Stimulated activated CD8-positive, alpha-beta memory T cell treated with anti-CD3 and anti-CD28 coated beads, Interleukin-4, amount 100 ng/mL, for 1 hour (primary cell): Measurements from ENCODE around the gene ROPN1L.
"Not testable (repeated sequence)": the region's sequence is repeated elsewhere in the genome, so short reads cannot be mapped to it uniquely, and the experiment has no call there.

ENCODE experiments used
- DNase-seq, 2 donors: peaks; one replicate each; pipeline ENCODE4 v3.0.0-alpha.2; 2020; ENCODE audit warnings: low read depth in 2 of 2, low spot score in 1 of 2

Gene ROPN1L

DNA sequence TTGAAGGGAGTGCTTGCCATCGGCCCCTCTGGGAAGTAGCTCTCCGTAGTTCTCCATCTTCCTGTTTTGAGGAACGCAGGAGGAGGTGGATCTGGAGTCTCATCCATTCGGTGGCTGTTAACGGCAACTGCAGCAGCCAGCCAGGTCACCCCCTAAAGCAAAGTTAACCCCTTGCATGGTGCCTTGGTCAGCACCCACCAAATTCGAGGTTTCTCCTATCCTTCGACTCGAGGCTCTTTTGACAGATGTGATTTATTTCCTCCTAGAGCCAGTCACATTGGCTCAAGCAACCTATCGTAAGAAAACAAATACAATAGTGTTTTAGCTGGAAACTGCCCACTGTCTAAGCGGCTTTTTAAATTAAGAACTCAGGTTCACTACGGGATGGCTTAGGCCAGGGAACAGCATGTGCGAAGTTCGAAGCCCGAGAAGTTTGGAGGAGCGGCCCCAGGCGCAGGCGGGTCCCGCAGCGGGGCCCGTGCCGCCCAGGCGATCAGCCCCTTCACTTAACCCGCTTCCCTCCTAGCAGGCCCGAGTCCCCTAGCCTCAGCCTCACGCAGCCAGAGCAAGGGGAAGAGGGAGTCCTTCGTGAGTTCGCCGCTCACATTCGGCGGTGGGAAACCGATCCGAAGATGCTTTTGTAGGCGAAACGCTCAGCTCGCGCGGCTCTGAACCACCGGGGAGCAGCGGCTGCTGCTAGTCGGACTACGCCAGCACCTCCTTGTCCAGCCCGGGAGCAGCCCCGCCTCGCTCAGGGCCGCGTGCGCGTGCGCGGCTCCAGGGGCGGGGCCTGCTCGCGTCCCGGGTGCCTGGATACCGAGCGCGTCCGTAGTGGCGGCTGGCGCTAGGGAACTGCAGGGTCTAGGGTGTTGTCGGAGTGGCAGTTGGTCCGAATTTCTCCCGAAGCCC is at the start of gene ROPN1L:
Gene ROPN1L, plus strand, starts transcription at position 797 of the 909 bp plus-strand sequence. CDS start 289 bp downstream, outside the sequence.
- DNase-seq, result peak; percentile 37 to 63

DNA sequence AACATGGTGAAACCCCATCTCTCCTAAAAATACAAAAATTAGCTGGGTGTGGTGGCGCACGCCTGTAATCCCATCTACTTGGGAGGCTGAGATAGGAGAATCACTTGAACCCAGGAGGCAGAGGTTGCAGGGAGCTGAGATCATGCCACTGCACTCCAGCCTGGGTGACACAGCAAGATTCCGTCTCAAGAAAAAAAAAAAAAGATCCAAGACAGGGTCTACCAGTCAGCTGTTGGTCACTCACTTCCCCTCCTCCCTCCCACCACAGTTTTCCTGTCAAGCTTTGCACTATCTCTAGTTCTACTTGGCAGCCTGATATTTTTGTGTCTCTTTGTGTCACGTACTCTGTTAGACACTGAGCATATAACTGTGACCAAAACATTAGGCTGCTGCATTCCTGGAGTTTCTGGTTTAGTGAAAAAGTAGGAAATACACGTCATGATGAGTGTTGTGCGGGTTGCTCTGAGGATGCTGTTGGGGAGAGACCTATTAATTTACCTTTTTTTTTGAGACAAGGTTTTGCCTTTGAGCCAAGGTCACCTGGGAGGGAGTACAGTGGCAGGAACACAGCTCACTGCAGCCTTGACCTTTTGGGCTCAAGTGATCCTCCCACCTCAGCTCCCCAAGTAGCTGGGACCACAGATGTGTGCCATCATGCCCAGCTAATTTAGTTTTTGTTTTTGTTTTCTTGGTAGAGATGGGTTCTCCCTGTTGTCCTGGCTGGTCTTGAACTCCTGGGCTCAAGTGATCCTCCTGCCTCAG is 48.9 kb upstream of the ROPN1L start:
- not testable (repeated sequence) for DNase-seq

DNA sequence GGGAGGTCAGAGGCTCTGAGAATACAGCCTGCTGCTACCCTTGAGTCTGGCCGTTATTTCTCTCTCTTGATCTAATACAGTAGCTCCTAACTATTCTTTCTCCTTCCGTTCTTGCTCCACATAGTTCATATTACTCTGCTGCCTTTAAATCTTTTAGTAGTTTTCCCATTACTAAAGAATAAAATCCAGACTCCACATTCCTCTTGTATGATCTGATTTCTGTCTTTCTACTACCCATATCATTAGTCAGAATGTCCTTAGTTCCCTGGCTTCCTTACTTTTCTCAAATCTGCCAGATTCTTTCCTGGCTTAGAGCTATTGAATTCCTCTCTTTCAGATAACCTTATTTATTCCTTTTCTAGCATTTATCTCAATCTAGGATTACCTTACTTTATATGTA is 48.2 kb upstream of the ROPN1L start:
- DNase-seq, result no peak

DNA sequence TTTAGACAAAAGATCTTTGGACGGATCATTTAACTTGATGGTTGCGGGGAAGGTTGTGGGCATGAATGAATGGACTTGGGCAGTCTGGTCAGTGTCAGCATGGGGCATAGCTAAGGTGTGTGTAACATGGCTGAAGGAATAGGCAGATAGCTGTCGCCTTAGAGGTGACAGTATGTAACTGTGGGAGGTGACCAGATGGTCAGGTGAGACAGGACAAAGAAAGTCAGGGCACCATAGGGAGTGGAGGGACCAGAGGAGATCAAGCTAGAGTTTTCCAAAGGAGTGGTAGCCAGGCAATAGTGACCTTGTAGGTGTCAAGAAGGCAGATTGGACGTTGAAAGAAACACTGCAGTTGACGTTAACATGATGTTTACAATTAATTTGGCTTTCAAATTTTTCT is 45.1 kb upstream of the ROPN1L start:
- DNase-seq, result no peak

DNA sequence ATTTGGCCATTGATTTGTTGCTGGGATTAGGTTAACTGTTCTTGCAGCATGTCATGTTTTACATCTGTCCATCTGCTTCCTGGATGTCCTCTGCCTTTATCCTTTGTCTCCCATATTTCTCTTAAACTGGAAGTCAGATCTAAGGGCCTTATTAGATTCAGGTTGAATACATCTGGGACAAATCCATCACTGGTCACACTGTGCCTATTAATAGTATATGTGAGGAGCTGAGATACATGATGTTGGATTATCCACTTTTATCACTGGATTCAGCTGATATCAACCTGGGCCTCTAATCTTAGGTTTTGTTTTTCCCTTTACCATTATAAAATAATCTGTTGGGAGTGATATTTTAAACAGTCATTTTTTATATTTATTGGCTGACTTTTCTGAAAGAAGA is 41.8 kb upstream of the ROPN1L start:
- DNase-seq, result no peak

DNA sequence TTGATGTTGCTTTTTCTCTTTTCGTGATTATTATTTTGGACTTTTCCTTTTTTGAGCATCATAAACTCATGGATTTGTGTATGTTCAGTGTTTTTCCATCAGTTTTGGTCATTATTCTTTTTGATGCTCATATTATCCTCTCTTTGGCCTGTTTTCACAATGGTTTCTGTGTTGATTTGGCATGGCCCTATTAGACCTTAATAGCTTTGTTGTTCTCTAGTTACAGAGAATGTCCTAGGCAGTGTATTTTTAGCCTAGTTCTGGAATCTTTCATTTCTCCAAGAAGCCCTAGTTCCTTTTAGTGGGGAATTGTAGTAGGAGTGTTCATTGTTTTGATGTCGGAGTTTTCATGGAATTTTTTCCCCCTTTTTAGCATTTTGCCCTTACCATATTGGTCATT is 41.3 kb upstream of the ROPN1L start:
- no peak for DNase-seq

DNA sequence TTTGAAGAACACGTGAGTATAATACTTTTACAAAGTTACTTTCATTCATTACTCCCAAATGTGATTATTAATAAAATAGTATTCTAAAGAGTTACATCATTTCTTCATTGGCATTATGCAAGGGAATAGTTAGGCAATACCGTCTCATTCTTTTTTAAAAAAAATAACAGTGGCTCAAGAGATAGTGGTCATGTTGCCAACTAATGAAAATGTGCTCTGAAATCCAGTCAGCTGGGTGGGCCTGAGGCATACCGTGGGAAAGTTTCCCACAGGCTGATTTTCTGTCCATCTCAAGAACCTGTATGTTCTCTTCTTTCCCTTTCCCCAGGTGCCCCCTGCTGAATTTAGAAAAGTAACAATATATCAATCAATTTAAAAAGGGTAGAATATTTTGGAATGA is 40.8 kb upstream of the ROPN1L start:
- no peak for DNase-seq

DNA sequence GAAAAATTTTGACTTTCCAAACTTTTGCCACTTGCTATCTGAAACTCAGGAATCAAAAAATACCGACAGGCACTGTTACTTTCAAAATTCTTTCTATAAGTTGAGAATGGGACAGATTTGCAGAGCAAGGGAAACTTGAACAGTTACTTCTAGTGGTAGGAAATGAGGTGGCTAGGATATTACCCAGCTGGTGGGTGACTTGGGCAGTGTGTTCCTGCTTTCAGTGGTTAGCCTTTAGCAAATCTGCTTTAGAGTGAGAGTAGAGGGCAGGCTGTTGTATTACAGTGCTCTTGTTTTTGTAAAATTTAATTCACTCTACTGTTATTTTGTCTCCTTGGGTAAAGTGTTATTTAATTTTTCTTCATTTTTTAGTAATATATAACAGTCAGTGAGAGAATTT is 40.2 kb upstream of the ROPN1L start:
- no peak for DNase-seq

DNA sequence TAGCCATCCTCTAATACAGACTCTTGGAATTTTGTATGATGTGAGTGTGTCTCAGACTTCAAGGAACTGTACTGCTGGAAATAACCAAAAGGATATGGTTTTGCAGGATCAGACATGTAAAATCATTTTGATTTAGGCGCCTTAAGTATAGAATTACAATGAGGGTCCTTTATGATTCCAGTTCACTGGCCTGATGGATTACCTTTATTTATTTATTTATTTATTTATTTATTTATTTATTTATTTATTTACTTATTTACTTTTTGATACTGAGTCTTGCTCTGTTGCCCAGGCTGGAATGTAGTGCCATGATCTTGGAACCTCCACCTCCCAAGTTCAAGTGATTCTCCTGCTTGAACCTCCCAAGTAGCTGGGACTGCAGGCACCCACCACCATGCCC is 37.9 kb upstream of the ROPN1L start:
- DNase-seq, result no peak

DNA sequence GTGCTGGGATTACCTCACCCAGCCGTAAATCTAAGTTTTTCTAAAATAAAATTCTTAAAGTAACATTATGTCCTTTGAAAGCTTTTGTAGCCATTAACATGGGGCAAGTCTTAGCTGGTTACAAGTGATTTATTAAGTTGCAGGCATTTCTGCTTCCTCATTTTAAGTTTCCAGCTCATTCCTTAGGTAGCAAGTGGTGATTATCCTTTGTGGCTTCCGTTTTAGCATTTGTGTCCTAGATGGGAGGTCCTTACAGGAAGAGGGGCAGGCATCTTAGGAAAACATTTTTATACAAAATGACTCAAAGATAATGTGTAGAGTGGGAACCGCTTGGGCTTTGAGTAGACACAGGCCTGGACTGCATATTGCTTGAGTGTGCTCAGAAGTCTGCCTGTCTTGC is 35.0 kb upstream of the ROPN1L start:
- no peak for DNase-seq

DNA sequence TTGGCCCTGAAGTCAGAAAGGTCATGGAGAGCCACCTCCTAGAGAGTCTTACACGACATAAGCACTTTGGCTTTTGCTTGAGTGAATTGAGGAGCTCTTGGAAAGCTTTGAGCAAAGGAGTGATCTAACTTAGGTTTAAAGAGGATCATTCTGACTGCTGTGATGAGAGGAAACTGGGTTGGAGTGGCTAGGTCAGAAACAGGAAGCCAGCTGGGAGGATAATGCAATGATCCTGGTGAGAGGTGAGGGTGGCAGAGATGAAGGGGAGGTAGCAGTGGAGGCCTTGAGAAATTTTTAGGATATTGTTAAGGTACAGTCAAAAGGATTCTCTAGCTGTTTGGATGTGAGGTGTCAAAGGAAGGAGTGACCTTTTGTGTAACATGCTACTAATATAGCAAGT is 32.2 kb upstream of the ROPN1L start:
- DNase-seq, result no peak

DNA sequence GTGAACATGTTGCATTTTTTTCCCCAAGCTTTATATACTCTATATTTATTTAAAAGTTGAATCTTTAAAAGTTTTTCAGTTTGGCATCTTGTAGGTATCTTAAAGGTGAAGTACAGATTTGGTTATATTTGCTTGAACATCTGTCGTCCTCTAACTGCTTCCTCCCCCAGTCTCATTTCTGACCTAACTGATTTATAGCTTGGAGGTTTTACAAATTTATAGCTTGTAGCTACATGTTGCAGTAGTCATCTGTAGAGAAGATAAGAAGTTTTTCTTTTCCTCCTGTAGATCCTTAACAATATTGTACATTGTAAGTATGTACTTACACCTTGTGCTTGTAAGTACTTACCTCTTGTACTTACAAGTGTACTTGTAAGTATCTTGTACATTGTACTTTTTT is 31.0 kb upstream of the ROPN1L start:
- DNase-seq, result no peak

DNA sequence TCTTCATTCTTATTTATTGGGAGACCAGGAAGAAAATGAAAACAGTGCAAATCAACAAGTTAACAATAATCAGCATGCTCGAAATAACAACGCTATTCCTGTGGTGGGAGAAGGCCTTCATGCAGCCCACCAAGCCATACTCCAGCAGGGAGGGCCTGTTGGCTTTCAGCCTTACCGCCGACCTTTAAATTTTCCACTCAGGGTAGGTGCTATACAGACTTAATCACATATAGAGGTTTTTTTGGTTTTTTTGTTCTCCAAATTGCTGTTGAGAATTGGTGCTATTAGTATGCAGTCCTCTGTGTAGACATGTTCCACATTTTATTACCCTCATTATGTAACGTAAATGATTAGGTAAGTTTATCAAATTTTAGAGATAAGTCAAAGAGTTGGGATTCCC is 30.3 kb upstream of the ROPN1L start:
- DNase-seq, result no peak

DNA sequence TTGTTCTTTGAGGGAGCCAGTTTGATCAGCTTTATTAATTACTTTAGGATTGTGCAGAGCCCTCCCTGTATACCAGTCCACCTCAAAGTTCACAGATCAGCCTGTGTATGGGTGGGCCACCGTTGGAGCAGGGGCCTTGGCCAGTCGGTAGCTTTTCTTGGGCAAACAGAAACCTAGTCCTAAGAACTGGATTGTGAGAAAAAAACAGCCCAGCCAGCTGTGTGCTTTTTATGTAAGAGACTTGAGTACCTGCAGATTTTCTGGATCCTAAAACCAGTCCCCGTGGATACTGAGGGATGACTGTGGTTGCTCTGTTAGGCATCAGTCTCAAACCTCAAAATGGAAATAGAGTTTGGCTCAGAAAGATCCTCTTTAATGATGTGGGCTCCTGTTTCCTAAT is 24.8 kb upstream of the ROPN1L start:
- DNase-seq, result no peak

DNA sequence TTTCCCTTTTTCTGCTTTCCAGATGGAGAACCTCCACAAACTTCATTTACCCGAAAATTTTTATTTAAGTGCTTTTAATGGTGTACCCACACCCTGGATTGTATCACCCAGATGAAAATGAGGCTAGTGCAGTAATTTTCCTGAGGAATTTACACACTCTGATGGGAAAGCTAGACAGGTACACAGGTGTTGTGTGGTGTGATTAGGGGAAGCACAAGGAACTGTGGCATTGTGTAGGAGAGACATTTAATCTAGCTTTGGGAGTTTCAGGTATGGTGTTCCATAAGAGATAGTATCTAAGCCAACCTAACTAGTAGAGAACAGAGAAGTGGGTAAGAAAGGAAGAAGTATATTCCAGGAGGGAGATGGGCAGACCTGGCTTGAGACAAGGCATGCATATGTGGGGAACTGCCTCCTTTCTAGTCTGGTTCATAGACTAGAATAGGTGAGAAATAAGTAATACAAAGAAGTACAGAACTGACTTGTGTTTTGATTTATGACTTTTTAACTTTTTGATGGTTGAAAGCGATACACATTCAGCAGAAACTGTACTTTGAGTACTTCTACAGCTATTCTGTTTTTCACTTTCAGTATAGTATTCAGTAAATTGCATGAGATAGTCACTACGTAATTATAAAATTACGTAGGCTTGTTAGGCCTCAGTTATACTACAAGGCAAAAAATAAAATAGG is 22.9 kb upstream of the ROPN1L start:
- no peak for DNase-seq

DNA sequence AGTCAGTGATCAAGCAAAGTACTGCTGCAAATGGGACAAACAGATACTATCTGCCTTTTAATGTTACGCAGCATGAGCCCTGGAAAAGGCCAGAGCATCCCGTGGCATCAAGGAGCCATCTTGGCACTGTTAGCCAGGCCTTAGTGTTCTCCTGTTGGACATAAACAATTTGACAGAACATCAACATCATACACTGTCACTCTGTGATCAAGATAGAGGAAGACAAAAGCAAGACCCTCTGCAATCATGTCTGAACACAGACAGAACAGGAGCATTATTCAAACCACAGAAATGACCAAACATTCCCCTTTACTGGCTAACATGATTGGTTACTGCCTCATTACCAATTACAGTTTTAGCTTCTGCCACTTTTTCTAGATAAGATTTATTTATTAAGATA is 21.2 kb upstream of the ROPN1L start:
- DNase-seq, result no peak

DNA sequence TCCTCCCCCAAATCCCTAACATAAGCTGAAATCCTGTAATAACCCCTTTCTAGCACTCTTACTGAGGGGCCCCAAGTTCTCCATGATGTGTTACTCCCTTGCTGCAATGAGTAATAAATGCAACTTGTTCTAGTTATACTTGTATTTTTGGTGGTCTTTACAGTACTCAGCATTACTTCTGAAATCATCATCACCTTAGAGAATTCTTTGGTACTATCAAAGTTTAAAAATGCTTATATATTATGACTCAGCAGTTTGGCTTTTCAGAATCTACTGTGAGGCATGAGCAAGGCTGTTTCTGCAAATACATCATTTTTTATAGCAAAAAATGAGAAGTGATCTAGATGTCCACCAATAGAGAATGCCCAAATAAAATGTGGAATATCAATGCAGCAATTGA is 20.7 kb upstream of the ROPN1L start:
- no peak for DNase-seq

DNA sequence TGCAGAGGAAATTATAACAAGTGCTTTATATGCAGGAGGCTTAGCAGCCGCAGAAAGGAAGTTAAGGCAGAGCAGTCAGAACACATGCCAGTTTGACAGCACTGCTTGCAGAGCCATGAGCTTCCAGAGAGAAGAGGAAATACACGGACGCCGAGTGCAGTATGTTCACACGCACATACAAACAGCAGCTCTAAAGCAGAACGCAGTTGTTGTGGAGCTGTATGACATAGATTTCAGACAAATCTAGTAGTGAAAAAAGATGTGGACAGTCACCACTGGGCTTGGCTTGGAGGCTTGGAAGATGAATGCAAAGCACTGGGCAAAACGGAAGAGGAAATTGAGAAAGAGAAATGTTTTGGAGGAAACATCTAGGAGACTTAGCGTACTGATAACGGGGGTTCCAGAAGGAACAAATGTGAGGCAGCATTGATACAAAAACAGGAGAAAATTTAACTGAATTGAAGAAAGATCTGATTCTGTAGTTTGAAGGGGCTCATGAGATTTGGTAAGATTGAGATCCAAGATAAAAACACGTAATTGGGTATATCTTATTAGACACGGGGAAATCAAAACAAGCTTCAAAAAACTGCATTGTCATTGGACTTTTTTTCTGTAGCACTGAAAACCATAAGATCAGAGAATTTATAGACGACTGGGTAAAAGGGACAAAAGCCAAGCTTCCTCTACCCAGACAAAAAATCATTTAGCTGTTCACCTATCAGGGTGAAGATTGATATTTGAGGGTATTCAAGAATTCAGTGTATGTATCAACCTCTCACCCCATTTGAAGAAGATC is 19.6 kb upstream of the ROPN1L start:
- DNase-seq, result no peak

DNA sequence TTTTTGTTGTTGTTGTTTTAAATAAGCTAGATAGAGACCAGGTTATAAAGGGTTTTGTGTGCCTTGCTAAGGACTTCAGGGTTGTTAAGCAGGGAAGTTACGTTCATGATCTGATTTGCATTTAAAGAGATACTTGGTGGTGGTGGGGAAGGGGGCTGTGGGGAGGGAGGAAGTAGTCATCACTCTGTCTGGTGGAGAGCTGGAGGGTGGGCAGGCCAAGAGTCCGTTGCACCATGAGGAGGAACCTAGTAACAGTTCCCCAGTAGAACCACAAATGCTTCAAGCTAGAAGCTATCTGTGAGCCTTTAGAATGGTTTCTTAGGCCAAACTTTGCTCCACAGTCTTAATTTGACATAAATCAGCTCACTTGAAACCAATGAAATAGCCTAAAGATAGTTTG is 18.7 kb upstream of the ROPN1L start:
- no peak for DNase-seq

DNA sequence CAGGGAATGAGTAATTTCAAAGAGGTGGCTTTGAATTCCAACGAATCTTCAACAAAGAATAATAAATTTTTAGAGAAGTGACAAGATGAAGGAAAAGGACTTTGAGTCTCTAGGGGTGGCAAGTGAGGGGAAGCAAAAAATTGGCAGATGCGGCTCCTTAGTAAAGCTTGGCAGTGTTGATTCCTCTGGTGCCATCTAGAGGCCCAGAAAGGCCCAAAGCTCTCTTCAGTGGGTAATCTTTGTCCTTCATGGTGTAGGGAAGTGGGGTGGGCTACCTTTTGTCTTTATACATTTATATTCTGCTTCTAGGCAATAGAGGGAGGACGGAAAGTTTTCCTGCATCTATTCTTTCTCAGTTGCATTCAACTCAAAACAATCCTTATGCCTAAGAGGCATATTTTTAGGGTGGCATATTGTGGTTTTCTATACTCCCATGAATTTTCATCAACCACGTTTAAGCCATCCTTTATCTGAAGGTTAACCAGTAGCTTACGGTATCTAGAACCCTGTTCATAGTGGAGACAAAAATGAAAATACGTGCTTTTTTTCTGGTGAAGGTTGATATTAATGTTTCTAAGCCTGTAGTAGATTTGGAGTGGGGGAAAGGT is 17.5 kb upstream of the ROPN1L start:
- DNase-seq, result no peak

DNA sequence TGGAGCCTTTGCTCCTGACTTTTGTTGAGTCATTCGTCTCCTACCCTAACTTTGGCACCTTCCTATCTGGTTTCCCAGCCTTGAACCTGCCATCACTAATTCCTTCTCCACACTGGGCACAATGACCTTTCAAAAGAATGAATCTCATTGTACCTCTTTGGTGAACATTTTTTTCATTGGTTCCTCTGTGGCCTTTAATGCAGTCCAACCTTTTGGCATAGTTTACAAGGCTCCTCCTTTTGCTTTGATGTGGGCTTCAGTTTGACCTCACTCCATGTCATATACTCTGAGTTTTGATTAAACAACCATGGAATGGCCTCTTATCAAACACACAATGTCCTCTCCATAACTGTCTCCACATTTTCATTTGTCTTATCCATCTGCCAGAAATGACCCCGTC is 14.5 kb upstream of the ROPN1L start:
- no peak for DNase-seq
